Measurements from ENCODE around the gene ANKRD40.

ANKRD40 gene

DNA sequence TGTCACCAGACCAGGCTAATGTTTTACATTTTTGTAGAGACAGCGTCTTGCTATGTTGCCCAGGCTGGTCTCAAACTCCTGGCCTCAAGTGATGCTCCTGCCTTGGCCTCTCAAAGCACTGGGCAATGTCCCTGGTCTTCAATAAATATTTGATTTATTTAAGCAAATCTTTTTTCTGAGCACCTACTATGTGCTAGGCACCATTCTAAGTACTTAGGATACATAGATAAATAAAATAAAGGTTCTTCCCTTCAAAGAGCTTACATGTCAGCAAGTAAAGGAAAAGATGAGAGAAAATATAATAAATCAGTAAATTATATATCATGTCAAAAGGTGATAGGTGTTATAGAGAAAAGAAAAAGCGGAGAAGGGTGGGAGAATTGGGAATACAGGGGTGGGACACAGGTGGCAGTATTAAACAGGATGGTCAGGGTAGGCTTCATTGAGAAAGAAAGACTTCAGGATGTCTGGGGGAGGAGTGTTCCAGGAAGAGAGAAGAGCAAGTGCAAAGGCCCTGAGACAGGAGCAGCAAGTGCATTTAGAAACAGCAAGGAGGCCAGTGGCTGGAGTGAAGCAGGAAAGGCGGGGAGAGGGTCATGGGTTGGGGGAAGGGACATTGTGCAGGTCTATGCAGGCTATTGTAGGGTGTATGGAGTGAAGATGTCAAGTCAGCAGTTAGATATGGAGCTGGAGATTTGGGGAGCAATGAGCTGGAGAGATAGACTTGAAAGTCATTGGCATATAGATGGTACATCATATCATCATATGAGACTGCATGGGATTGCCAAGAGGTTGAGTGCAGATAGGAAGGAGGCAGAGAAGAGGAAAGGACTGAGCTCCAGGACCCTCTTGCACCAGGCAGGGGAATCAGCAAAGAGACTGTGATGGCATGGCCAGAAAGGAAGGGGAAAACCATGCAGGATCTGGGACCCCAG lies 61.7 kb downstream of the ANKRD40 start:
- DNase-seq, result no peak

All from Kasumi-1 (cell line).